ENCODE results near the gene RPL19. TPM values are rescaled to one million over a fixed set of nuclear protein-coding genes. Genes with fewer than 3 reads are reported as not detected.

The RPL19 gene
- total RNA-seq, 1 donor, result 2,108 TPM

DNA sequence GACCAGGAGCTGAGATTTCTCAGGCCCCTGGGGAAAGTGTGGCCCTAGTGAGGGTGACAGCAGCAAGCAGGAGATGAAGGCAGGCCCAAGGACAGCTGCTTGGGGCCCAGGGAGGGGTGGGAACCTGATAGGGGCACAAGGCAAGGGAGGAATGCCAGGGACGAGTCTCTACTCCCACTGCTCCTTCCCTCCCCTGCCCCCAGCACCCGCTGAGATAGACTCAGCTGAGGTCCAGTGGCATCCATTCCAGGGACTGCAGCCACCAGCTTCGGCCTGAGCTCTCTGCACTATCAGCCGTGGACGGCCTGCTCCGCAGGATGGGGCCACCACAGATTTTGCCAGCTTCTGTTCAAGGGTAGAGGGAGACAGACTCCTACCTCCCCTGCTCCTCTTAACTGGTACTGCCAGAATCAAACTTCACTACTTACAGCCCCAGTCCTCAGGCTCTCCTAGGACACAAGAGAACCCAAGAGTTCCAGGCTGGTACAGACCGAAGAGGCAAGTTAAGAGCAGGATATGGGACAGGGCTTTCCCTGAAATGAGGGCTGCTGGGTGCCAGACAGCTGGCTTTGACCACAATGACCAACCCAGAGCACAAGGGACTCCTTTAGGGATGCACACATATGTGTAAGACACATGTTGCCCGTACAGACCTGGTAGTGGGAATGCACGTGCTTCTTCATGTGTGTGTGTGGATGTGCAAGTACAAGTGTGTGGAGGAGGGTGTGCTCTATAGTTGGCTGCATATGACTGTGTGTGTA lies 8.2 kb upstream of the RPL19 start:
- no peak overlapping the region for H3K4me3 ChIP-seq (ENCODE audit: low read depth, low read length)
- no peak for DNase-seq (ENCODE audit: low read depth)
- TF ChIP-seq, protein P1, sequence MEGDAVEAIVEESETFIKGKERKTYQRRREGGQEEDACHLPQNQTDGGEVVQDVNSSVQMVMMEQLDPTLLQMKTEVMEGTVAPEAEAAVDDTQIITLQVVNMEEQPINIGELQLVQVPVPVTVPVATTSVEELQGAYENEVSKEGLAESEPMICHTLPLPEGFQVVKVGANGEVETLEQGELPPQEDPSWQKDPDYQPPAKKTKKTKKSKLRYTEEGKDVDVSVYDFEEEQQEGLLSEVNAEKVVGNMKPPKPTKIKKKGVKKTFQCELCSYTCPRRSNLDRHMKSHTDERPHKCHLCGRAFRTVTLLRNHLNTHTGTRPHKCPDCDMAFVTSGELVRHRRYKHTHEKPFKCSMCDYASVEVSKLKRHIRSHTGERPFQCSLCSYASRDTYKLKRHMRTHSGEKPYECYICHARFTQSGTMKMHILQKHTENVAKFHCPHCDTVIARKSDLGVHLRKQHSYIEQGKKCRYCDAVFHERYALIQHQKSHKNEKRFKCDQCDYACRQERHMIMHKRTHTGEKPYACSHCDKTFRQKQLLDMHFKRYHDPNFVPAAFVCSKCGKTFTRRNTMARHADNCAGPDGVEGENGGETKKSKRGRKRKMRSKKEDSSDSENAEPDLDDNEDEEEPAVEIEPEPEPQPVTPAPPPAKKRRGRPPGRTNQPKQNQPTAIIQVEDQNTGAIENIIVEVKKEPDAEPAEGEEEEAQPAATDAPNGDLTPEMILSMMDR (IDR thresholded peaks at IDR 0.05; ENCODE audit: insufficient read depth, low read length), result no peak

DNA sequence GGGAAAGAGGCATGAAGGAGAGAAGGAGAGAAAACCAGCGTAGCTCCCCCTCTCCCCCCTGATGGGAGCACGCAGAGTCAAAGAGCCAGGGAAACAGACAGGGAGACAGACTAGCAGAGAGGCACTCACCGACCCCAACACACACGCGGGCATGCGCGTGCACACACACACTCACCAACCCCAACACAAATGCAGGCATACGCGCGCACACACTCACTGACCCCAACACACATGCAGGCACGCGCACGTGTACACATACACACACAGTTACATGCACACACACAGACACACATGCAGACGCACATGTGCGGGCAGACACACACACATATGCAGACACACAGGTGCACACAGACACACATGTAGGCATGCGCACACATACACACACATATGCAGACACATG lies 7.2 kb upstream of the RPL19 start:
- H3K4me3 ChIP-seq (ENCODE audit: low read depth, low read length), result no peak overlapping the region
- no peak for DNase-seq (ENCODE audit: low read depth)
- TF ChIP-seq, protein P1 (IDR thresholded peaks at IDR 0.05; ENCODE audit: insufficient read depth, low read length), result no peak

DNA sequence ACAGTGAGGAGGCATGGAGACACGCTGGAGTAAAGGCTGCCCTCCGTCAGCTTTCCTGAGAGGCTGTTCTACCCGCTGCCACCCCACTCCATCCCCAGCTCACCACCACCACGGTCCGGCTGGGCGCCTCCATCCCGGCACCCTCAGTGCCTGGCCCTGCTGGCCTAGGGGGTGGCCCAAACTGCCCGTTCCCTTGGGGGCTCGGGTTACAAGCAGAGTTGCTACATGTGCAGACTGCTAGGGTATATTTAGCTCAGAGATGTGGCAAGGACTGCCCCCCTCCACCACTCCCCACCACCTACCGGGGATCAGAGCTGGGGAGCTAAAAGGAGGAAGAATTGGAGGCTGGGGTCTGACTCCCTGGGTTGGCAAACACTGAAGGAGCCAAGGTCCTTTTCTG lies 6.7 kb upstream of the RPL19 start:
- DNase-seq (ENCODE audit: low read depth), result no peak
- TF ChIP-seq, protein P1 (IDR thresholded peaks at IDR 0.05; ENCODE audit: insufficient read depth, low read length), result no peak
- H3K4me3 ChIP-seq (ENCODE audit: low read depth, low read length), result no peak overlapping the region

DNA sequence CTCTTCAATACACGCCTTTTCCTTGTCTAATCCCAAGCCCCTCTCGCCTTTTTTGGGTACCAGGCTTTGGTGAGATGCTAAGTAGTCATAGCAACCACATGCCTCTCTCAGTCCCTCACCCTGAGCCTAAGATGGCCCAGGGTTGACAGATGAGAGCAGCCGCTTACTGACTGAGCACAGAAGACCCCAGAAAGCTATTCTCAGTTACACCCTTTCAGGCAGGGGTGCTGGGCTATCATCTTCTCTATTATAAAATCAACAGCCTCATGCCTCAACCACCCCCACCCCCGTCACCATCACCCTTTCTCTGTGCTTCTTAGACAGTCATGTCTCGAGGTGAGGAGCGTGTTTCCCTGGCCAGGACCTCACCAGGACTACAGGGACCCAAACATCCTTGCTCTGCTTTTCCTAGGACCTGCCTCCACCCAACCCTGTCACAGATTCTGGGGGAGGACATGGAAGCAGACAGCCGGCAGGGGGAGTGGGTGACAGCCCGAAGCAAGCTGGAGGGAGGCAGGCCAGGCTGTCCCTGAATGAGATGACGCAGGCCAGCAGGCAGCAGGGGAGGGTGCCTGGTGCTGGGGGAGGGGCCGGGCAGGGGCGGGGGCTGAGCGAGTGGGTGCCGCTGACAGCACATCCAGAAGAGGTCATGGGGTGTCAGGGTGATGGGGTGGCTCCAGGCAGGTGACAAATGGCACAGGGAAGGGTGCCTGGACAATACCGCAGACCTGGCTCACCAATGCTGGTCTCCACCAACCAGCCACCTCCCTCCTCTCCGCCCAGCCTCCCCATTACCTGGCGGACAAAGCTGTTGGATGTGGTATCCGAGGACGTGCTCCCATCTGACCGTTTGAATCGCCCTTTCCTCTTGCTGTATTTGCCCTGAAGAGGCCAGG lies 5.7 kb upstream of the RPL19 start:
- peak; percentile 58 for DNase-seq (ENCODE audit: low read depth)
- peak overlapping the region; percentile 81 for H3K4me3 ChIP-seq (ENCODE audit: low read depth, low read length)
- TF ChIP-seq, protein P1 (IDR thresholded peaks at IDR 0.05; ENCODE audit: insufficient read depth, low read length), result peak; percentile 61

DNA sequence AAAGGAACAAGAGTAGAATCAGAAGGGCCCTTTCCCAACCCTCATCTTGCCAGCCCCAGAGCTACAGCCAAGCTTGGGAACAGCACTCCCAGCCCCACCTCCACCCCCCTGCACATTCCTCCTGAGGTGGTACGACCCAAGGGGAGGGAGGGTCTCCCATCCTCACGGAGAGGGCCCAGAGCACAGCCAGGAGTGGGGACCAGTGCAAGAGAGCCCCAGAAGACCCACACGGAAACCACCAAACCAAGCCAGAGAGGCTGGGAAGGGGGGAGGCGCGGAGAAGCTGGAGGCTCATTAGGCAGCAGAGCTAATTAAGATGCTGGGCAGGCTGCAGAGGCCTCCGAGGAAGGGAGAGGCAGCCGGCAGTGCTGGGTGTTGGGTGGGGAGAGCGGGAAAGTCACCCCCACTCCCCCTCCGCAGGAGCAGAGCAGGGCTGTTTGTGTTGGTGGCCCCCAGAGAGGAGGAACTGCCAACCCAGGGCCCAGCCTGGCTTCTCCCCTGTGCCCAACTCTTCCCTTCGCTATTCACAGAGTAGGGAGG lies 5.0 kb upstream of the RPL19 start:
- TF ChIP-seq, protein P1 (IDR thresholded peaks at IDR 0.05; ENCODE audit: insufficient read depth, low read length), result no peak
- H3K4me3 ChIP-seq (ENCODE audit: low read depth, low read length), result peak overlapping the region; percentile 81
- no peak for DNase-seq (ENCODE audit: low read depth)

DNA sequence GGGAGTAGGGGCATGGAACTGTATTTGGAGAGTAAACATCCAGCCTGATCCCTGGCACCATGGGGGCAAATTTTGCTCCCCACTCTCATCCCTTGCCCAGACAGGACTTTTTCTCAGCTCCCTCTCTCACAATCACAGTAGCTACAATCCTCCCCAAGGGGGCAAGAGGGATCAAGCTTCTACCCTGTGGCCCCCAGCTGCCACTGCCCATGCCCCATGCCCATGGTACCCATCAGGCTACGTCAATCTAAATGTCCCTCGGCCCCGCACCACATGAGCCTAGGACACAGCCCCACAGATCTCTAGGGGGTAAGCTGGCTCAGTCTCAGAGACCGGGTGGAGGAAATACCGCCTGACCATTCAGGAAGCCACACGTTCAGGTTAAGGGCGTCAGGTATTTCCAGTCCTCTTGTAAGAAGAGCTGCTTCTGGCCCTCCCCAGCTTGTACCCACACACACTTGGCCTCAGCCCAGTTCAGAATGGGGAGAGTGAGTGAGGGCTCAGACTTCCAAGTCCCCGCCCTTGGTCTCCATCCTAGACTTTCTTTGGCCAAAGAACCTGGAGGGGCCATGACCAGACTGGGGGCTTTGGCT lies 4.4 kb upstream of the RPL19 start:
- TF ChIP-seq, protein P1 (IDR thresholded peaks at IDR 0.05; ENCODE audit: insufficient read depth, low read length), result no peak
- H3K4me3 ChIP-seq (ENCODE audit: low read depth, low read length), result peak overlapping the region; percentile 81
- DNase-seq (ENCODE audit: low read depth), result peak; percentile 49
